ENCODE data around the gene THADA. TPM values are rescaled to one million over a fixed set of nuclear protein-coding genes. Genes with fewer than 3 reads are reported as not detected.

THADA gene
- total RNA-seq, 4 donors from 2014 or later, result 31.2 to 68.8 (median 54.9) TPM

- no peaks in the 10 kb centered on the region for H3K9me3 ChIP-seq
- H3K27ac ChIP-seq, result peak overlapping the region; percentile 82 to 96
Measured at GRCh38 chr2:43306197-43306596, 289.6 kb downstream of the THADA start.

GRCh38 chr2:43305517-43305916 lies 290.3 kb downstream of the THADA start:
- Histone ChIP-seq H3K27ac (peak overlapping the region; percentile 82 to 96), H3K4me3 (no peak overlapping the region), H3K27me3 (no peaks in the 10 kb centered on the region), H3K4me1 (peaks cover 7 to 14% of the 10 kb centered on the region in 2 donors), H3K36me3 (no peaks in the 10 kb centered on the region), H3K9me3 (no peaks in the 10 kb centered on the region)
- peak; percentile 62 to 72 for DNase-seq
- TF ChIP-seq CTCF (IDR thresholded peaks at IDR 0.05) (no peak), POLR2A (IDR thresholded peaks at IDR 0.05) (no peak)
- intact Hi-C loops (cut with DNase I; ENCODE audit: low total_unique reads), result no loop called here

More at GRCh38 chr2:43306197-43306596, 289.6 kb downstream of the THADA start:
- no peaks in the 10 kb centered on the region for H3K27me3 ChIP-seq
- H3K36me3 ChIP-seq, result no peaks in the 10 kb centered on the region
- no peak overlapping the region for H3K4me3 ChIP-seq
- no peak for DNase-seq
- intact Hi-C loops (cut with DNase I; ENCODE audit: low total_unique reads), result no loop called here
- peaks cover 7 to 12% of the 10 kb centered on the region in 2 donors for H3K4me1 ChIP-seq
- TF ChIP-seq CTCF (IDR thresholded peaks at IDR 0.05) (no peak), POLR2A (IDR thresholded peaks at IDR 0.05) (no peak)

DNA sequence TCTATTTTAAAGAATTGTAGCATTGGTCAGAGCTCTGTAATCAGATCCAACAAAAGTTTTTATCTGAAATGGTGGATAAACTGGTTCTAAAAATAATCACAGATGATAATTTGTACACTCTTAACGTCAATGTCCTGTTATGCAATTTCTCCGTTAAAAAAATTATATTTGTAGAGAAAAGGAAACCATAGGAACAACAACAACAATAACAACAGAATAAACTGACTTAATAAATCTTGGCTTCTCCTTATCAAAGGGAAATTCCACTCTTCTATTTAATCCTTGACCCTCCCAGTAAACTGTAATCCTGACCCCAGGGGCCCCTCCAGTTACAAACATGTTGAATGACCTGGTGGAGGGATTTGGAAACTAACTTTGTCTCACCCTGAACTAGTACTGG lies 290.8 kb downstream of the THADA start:
- no peaks in the 10 kb centered on the region for H3K36me3 ChIP-seq
- H3K27me3 ChIP-seq, result no peaks in the 10 kb centered on the region
- no peak overlapping the region for H3K4me3 ChIP-seq
- intact Hi-C loops (cut with DNase I; ENCODE audit: low total_unique reads), result no loop called here
- peak overlapping the region; percentile 82 to 96 for H3K27ac ChIP-seq
- peak; percentile 56 to 64 for DNase-seq
- H3K4me1 ChIP-seq, result peaks cover 7 to 14% of the 10 kb centered on the region in 2 donors
- TF ChIP-seq CTCF (IDR thresholded peaks at IDR 0.05) (no peak), POLR2A (IDR thresholded peaks at IDR 0.05) (no peak)
- no peaks in the 10 kb centered on the region for H3K9me3 ChIP-seq

GRCh38 chr2:43303889-43304288 lies 291.9 kb downstream of the THADA start:
- no peak overlapping the region for H3K4me3 ChIP-seq
- TF ChIP-seq CTCF (IDR thresholded peaks at IDR 0.05) (no peak), POLR2A (IDR thresholded peaks at IDR 0.05) (no peak)
- H3K9me3 ChIP-seq, result no peaks in the 10 kb centered on the region
- H3K4me1 ChIP-seq, result peaks cover 7 to 14% of the 10 kb centered on the region in 2 donors
- intact Hi-C loops (cut with DNase I; ENCODE audit: low total_unique reads), result no loop called here
- no peak for DNase-seq
- H3K36me3 ChIP-seq, result no peaks in the 10 kb centered on the region
- H3K27me3 ChIP-seq, result no peaks in the 10 kb centered on the region
- peak overlapping the region; percentile 82 to 96 for H3K27ac ChIP-seq

DNA sequence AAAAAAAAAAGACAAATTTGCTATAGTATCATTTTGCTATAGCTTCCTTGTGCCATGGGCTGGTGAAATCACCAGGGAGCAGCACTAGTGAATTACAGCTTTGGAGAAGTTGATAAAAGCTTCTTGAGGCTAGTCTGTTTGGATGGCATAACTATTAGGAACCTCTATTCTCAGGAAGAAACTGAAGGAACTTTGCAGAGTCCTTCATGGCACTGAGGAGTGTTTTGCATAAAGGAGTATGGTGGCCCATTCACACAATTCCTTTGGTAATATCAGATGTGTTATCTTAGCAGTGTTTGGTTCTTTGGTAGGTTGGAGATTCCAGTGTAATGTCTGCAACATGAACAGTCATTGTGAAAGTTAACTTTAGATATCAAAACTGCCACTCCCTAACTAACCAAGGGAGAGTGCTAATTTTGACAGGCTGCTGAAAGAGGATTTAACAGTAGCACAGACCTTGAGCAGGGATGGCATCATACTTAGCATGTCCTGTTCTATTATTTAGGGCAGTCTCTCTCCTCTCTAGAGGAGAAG lies 292.8 kb downstream of the THADA start:
- DNase-seq, result no peak
- Histone ChIP-seq H3K4me3 (no peak overlapping the region), H3K36me3 (no peaks in the 10 kb centered on the region), H3K4me1 (peaks cover 7 to 14% of the 10 kb centered on the region in 2 donors), H3K9me3 (no peaks in the 10 kb centered on the region), H3K27ac (peak overlapping the region; percentile 82 to 96), H3K27me3 (no peaks in the 10 kb centered on the region)
- intact Hi-C loops (cut with DNase I; ENCODE audit: low total_unique reads), result no loop called here
- TF ChIP-seq POLR2A (IDR thresholded peaks at IDR 0.05) (no peak), CTCF (IDR thresholded peaks at IDR 0.05) (no peak)
